Dedifferentiated amniotic fluid mesenchymal stem cell (primary cell): ENCODE results near the gene SNX25.

Experiments
- DNase-seq: peaks from one replicate; pipeline ENCODE4 v3.0.0-alpha.2; 2016; ENCODE audit errors: extremely low spot score

SNX25 gene

DNA sequence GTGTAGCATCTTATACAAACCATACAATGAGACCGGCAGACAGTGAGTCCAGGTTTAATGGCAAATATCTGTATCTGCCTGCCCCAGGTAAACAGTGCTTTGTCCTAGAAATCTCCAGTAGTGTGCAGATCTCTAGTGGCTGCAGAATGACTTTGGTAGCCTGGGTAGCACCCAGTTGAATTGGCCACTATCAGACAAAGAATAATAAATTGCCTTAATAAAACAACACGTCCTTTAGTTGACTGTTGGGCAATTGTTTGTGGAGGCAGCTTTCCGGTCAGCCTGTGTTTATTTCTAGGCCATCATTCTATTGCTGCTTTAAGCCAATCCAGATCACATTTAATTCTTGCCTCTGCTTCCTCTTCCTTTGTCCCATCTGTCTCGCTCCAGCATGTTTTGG, 52.5 kb downstream of the SNX25 start:
- DNase-seq, result no peak

DNA sequence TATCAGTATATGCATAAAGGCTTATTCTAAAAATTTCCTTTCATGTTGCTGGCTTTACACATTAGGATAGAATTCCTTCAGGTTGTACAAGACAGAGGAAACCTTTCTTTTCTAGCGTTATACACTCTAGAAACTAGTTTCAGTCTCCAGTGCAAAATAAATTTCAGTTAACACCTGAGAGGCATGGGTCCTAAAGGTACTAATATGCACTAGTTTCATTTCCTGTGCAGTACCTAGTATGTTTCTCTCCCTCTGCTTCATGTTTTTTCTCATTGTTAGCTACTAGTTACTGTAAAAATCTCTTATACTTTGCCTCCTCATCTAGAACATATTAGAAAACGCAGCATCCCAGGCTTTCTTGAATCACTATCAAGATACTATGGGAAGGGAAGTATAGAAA, 54.0 kb downstream of the SNX25 start:
- no peak for DNase-seq

DNA sequence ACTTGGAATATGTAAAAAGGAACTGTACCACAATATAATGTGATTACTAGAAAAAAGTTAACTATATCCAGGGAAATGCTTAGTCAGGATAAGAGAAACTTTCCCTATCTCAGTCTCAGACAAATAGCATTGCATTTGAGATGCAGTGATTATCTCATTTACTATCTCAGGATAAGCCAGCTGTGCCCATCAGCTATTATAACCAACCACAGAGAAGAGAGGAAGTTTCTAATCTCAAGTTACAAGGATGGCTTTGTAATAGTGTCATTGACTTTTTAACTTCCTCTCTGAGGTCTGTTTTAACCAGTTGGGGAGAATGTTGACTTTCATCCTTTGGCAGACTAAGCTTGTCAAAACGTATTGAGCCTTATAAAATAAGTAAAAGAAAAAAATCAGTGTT, 56.5 kb downstream of the SNX25 start:
- peak; percentile 44 for DNase-seq

DNA sequence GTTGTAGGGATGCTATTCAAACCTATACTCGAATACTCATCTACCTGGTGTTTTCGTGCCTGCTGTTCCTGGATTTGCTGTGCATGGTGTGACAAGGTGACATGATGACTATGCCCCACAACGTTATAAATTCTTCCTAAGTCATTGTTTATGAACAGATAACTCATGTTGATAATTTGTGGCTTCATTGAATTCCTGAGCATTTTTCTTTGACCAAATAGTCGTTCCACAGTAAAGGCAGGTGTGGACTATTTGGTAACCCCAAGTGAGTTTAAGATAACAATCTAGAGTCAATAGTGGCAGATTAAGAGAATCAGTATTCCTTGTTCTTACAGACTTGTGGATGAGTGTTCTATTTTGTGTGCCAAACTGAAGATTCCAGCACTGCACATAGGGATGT, 59.9 kb downstream of the SNX25 start:
- DNase-seq, result no peak

DNA sequence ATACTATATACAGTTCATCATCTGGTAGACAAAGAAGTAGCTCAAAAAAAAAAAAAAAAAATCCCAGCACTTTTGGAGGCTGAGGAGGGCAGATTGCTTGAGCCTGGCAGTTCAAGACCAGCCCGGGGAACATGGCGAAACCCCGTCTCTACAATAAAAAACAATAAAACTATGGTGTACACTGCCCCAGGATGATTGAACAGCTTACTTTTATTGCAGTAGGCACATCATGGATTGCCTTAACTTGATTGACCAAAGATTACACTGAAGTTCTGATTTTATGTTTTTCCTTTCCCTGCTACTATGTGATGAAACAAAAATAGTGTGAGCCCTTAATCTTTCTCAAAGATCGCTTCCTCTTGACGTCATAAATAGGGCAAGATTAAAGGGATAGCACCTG, 60.6 kb downstream of the SNX25 start:
- DNase-seq, result no peak

DNA sequence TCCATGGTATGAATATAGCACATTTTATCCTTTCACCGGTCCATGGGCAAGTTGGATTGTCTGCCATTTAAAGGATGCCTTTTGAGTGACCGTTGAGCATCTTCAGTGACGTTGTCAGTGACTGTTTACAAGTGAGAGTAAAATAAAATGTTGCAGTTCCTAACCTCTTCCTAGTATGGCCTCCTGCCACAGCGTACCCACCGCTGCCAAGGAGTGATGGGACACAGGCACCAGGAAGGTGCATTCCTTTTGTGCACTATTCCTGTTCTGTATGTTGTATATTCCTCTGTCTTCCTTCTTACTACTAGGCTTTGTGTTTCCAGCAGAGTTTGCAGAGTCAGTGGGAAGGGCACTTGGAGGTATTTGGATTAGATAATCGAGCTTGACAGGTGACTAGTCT, 61.5 kb downstream of the SNX25 start:
- DNase-seq, result no peak

DNA sequence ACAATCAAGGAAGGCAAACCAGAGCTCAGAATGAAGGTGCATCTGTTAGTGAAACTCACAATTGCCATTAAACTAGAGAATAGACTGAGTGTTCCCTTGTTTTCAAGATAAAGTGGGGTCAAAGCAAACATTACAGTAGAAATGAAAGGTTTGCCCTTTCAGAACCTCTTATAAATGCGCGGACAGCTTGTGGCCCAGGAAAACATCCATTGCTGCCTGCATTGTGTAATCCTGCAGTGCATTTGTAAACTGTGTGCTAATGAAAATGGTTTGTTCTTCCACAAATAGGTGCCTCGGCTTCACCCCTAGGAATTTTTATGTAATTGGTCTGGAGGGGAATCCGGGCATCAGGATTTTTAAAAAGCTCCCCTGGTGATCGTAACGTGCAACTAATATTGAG, 62.8 kb downstream of the SNX25 start:
- no peak for DNase-seq

DNA sequence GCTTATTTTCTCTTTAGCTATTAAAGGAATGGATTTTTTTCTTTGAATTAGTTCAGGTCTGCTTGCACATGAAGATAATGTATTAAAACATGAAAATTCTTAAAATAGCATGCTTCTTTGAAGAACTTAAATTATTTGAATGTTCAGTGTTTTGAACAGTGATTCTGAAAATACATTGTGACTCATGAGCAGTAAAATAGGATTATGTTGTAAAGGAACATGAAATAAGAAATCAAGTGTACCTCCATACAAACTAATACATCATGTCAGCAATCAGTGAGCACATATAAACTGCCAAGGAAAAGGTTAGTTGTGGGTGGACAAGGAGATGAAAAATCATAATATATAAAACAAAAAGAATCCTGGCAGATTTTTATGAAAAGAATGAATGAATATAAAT, 66.1 kb downstream of the SNX25 start:
- no peak for DNase-seq

DNA sequence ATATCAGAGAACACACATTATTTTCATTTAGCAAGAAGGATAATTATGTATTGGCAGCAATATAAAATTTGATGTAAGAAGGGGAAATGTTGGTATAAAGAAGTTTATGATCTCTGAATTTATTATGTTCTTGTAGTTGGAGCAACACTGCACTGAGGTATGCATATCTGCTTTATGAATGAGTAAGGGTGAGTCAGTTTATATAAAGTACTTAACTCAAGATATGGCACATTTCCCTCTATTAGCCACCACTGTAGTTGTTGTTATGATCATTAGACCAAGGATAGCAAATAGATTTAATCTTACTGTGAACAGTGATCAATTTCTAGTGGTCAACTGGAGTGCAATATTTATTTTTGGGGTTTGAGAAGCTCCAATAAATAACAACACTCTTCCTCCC, 66.6 kb downstream of the SNX25 start:
- no peak for DNase-seq

DNA sequence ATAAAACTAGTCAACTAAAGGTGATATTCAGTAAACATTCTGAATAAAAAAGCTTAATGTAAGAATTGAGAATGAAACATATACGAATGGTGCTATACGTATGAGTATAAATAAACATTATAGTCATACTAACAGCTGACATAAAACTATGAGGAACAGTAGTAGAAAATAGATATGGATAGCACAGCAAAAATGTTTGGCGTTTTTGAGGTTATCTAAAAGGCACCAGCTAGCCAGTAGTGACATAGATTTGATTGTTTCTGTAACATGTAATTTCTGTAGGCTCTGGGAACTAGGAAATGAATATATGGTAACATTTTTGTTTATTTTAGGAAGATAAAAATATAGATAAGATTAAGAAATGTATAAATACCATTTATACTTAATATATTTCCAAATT, 69.3 kb downstream of the SNX25 start:
- no peak for DNase-seq

DNA sequence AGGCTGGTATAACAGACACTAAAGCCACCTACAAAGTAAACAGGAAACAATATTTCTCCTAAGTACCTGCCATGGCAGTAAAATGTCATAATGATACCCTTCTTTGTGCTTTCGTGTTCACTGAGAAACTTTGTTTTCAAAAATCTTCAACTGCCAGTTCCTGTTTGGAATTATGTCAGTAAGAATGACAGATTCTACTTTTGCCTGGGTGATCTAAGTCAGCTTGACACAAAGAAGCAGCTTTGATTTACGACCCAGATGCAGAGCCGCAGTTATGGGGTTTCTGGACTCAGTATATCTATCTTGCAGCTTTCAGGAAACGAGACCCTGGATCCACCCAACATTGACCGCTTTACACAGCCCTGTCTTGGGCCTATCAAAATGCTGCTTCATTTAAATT, 71.2 kb downstream of the SNX25 start:
- no peak for DNase-seq

DNA sequence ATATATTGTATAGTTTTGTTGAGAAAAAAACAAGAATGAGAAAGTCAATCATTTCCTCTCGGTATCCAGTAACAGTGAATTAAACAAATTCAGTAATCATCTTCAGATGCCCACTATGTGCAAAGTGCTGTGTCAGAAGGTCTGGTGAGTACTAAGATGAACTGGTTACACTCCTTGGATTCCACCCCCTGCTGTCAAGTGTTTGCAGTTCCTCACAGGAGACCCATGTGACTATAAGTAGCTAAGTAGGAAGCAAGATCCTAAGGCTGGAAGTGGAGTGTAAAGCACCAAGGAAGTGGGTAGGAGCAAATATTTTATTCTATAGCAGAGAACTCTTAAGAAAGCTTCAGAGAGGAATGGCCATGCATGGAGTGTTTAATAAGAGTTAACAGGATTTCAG, 73.6 kb downstream of the SNX25 start:
- DNase-seq, result no peak

DNA sequence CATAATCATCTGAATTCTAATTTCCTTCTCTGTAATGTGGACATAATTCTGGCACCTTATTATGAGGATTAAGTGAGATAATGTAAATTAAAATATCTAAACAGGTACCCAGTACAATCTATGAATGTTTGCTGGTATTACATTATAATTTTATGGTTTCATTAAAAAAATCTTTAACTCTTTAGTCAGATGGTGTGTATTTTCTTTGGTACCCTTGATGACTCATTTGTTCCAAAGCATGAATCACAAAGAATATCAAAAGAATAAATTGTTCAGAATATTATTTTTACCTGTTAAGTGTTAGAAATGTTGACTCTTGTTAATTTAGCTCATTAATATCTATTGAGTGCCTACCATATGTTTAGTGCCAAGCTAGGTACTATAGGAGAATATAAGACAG, 74.3 kb downstream of the SNX25 start:
- DNase-seq, result no peak

DNA sequence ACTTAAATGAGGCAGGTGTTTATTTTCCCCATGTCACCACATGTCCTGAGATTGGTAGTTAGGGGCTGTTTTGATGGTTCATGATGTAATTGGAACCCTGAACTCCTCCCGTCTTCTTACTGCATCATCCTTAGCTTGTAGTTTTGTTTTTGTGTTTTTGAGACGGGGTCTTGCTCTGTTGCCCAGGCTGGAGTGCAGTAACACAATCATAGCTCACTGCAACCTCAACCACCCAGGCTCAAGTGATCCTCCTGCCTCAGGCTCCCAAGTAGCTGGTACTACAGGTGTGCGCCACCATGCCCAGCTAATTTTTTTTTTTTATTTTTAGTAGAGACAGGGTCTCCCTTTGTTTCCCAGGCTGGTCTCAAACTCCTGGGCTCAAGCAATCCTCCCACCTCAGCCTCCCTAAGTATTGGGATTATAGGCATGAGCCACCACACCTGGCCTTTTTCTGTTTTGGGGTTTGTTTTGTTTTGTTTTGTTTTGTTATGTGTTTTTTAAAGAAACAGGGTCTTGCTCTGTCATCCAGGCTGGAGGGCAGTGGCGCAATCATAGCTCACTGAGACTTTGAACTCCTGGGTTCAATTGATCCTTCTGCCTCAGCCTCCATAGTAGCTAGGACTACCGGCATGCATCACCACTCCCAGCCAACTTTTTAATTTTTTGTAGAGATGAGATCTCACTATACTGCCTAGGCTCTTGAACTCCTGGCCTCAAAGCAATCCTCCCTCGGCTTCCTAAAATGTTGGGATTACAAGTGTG, 76.4 kb downstream of the SNX25 start:
- DNase-seq, result no peak

DNA sequence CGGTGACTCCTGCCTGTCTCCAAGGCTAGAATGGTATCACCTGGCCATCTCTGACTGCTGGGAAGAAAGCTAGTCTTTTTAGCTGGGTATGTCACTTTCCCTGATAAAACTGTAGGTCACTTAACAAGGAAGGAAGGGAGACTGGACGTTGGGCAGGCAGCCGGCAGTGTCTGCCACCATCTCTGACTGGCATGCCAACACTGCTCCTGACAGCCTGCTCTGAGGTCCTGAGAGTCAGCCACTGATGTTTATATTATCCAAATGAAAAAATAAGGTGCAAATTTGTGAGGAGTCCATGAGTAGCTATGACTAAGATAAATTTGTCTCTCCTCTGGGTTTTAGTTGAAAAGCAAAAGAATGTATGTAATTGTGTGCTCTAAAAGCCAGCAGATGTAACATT, 77.2 kb downstream of the SNX25 start:
- DNase-seq, result no peak

DNA sequence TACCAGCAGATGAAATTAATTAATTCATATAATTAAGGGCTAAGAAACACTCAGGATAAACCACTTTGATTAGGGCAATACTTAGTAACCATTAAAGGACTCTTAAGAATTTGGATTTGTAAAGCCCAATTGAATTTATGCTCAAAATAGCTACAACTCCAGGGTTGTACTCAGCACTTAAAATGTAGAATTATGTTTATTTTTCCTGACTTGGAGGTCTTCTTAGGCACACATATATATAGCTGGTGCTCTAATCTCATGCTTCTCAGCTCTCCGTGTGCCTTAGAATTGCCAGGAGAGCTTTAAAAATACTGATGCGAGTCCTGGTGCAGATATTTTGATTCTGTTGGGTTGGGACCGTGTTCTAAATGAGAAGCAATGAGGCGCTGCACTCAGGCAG, 77.6 kb downstream of the SNX25 start:
- no peak for DNase-seq

DNA sequence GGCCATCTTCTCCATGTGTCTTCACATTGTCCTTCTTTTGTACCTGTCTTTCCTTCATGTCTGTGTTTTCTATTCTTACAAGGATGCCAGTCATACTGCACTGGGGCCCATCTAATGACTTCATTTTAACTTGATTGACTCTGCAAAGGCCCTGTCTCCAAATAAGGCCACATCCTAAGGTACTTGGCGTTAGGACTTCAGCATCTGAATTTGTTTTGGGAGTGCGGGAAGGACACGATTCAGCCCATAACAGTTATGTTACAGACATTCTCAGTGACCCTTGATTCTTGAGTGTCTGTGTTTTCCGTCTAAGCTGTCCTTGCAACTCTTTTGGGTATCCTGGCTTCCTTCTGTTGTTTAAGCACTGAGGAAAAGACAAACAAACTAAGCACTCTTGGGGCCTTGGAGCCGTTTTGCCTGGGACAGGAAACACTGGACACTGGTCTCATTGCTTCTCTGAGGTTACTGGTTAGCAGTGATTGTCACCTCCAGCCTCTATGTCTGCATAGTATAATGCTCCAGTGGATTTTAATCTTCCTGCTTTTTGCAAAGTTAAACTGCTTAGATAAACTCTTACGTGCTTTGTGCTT, 80.7 kb downstream of the SNX25 start:
- no peak for DNase-seq

DNA sequence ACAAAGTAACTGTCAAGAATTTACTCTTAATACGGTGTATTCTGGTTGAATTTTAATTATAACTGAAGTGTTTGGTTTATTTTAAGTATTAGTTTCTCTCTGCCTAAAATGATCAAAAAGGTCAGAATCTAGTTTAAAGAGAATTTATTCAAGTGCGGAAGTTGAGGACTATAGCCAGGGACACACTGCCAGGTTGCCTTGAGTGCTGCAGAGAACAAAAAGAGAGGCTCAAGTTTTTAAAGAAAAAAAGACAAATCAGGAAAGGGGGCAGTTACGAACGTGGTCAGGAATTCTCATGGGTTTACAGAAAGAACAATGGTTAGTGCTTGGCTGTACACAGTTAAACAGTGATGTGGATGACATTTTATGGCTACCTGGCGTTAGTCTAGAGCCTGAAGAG, 81.3 kb downstream of the SNX25 start:
- DNase-seq, result no peak

DNA sequence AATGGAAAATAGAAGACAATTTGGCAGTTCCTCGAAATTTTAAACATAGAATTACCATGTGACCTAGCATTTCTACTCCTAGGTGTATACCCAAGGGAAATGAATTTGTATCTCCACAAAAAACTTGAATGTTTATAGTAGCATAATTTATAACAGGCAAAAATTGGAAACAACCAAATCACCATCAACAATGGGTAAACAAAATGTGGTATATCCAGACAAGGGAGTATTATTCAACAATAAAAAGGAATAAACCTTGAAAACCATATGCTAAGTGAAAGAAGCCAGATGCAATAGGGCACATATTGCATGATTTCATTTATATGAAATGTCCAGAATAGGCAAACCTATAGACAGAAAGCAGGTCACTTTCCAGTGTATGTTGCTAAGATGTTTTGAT, 83.8 kb downstream of the SNX25 start:
- no peak for DNase-seq

DNA sequence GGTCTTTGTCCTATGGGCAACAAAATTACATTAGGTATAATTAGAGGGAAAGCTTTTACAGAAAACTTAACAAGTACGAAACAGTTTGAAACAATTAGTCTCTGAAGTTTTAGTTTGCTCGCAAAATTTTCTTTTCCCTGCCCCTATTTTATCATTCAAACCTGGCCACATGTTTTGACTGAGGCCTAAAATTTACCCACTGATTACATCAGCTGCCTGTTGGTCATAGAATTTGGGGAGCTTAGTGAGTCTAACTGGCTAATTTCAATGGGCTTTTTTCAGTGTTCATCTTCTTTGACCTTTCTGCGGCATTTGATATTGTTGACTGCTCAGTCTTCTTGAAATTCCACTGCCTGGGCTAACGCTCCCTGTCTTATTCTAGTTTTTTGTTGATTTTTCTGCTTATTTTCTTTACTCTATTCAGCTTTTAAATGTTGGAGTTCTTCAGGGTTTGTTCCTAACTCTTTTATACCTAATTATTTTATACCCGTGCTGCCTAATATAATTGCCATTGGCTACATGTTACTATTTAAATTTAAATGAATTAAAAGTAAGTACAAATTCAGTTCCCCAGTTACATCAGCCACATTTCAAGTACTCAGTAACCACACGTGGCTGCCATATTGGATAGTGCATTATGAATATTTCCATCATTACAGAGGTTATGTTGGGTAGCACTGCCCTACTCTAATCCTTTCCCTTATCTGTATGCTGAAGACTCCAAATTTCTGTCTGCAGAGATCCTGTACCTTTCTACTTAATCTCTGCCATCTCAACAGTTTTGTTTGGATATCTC, 87.5 kb downstream of the SNX25 start:
- DNase-seq, result no peak

DNA sequence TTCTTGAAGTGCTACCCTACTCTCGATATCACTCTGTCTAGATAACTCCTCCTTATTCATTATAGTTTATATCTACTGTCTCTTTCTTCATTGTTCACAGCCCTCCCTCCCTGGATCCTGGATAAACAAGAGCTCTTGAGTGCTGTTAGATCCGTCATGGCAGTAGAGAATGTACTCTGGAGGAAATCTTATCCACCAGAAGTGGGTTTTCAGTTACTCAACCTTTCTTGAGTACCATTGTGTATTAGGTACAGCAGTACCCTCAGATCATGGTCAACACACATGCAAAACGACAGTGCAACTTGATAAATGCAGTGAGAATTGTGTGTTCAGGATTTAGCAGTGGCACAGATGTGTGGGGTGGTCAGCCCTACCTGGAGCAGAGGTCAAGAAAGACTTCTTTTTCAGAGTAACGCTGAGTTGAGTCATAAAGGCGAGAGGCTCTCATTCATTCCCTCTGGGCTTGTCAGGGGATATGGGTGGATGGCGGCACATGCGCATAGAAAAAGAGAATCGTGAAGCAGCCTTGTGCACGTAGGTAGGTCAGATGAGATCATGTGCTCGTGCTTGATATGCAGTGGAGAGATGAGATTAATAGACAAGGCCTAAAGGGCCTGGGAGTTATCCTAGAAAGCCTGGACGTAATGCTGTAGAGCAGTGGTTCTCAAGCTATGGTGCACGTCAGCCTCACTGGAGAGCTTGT, 89.5 kb downstream of the SNX25 start:
- DNase-seq, result no peak

DNA sequence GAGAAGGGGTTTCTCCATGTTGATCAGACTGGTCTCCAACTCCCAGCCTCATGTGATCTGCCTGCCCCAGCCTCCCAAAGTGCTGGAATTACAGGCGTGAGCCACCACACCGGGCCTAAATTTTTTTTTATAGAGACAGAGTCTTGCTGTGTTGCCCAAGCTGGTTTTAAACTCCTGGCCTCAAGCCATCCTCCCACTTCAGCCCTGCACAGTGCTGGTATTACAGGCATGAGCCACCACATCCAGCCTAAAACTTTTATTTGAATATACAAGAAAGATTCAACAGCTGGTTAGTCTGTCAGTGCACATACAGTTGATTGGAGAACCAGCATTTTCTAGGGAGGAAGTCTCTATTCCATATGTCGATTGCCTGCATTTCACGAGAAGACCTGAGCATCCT, 95.1 kb downstream of the SNX25 start:
- DNase-seq, result no peak
